Stimulated activated naive B cell treated with anti-CD40 and anti-IgM and Interleukin-4, amounts not matched to agents 10 μg/mL and 1 μg/mL and 100 μg/mL, for 72 hours (primary cell): ENCODE measurements around the gene DNAH6.
A peak's percentile ranks its signal among the peaks of the same experiment; 100 is the strongest.
"Not testable (repeated sequence)": the region's sequence is repeated elsewhere in the genome, so short reads cannot be mapped to it uniquely, and the experiment has no call there.

Experiments
- ATAC-seq, 2 donors: fragments of 150-1000 bp; cut with Tn5 transposase; replicated peaks; 2 replicates each; pipeline ENCODE4 v1.10.0; 2021; ENCODE audit warnings: moderate library complexity in 1 of 2
- DNase-seq: peaks from one replicate; pipeline ENCODE4 v3.0.0; 2021
- H3K27ac Mint-ChIP-seq: one replicate; pipeline ENCODE4 v1.8.0; 2022; ENCODE audit warnings: mild to moderate bottlenecking, mixed read lengths
- H3K27me3 Mint-ChIP-seq, 2 donors: one replicate each; pipeline ENCODE4 v1.8.0; 2022; ENCODE audit warnings: mixed read lengths in 2 of 2
- H3K36me3 Mint-ChIP-seq, 2 donors: one replicate each; pipeline ENCODE4 v1.8.0; 2022; ENCODE audit warnings: mixed read lengths in 2 of 2, mild to moderate bottlenecking in 1 of 2
- H3K4me1 Mint-ChIP-seq, 2 donors: one replicate each; pipeline ENCODE4 v1.8.0; 2022; ENCODE audit warnings: mixed read lengths in 2 of 2, mild to moderate bottlenecking in 1 of 2
- H3K4me3 Mint-ChIP-seq, 2 donors: one replicate each; pipeline ENCODE4 v1.8.0; 2022; ENCODE audit warnings: mild to moderate bottlenecking in 2 of 2, mixed read lengths in 2 of 2, moderate library complexity in 1 of 2
- H3K9me3 Mint-ChIP-seq, 2 donors: one replicate each; pipeline ENCODE4 v1.8.0; 2022; ENCODE audit warnings: mixed read lengths in 2 of 2, mild to moderate bottlenecking in 1 of 2

The DNAH6 gene

GRCh38 chr2:84854850-84855249, 338.6 kb downstream of the DNAH6 start:
- peaks cover 22 to 26% of the 10 kb centered on the region in 2 donors for H3K36me3 Mint-ChIP-seq
- no peak overlapping the region for H3K4me3 Mint-ChIP-seq
- DNase-seq, result no peak
- no peak overlapping the region for H3K27ac Mint-ChIP-seq
- no peak for ATAC-seq
- H3K4me1 Mint-ChIP-seq, result peaks cover 12 to 33% of the 10 kb centered on the region in 2 donors
- H3K27me3 Mint-ChIP-seq, result no peaks in the 10 kb centered on the region
- H3K9me3 Mint-ChIP-seq, result peaks cover 3 to 13% of the 10 kb centered on the region in 2 donors

- no peak for ATAC-seq
- Mint-ChIP-seq H3K36me3 (peaks cover 22 to 26% of the 10 kb centered on the region in 2 donors), H3K27ac (peak overlapping the region; percentile 60), H3K4me1 (peaks cover 12 to 33% of the 10 kb centered on the region in 2 donors), H3K9me3 (peaks cover 3 to 13% of the 10 kb centered on the region in 2 donors), H3K4me3 (no peak overlapping the region), H3K27me3 (no peaks in the 10 kb centered on the region)
- DNase-seq, result no peak
Measured at GRCh38 chr2:84855731-84856130, 339.4 kb downstream of the DNAH6 start.

GRCh38 chr2:84856787-84857186, 340.5 kb downstream of the DNAH6 start:
- DNase-seq (peak; percentile 13), ATAC-seq (peak; percentile 98 to 99)
- Mint-ChIP-seq H3K27ac (peak overlapping the region; percentile 47), H3K36me3 (peaks cover 19 to 26% of the 10 kb centered on the region in 2 donors), H3K4me3 (no peak overlapping the region), H3K27me3 (no peaks in the 10 kb centered on the region), H3K4me1 (peaks cover 12 to 28% of the 10 kb centered on the region in 2 donors), H3K9me3 (peaks cover 3 to 13% of the 10 kb centered on the region in 2 donors)

GRCh38 chr2:84857566-84857965, 341.3 kb downstream of the DNAH6 start:
- Mint-ChIP-seq H3K4me1 (peaks cover 12 to 28% of the 10 kb centered on the region in 2 donors), H3K4me3 (no peak overlapping the region), H3K27ac (no peak overlapping the region), H3K27me3 (no peaks in the 10 kb centered on the region), H3K36me3 (peaks cover 12 to 18% of the 10 kb centered on the region in 2 donors), H3K9me3 (peaks cover 3 to 8% of the 10 kb centered on the region in 2 donors)
- DNase-seq (no peak), ATAC-seq (no peak)

DNA sequence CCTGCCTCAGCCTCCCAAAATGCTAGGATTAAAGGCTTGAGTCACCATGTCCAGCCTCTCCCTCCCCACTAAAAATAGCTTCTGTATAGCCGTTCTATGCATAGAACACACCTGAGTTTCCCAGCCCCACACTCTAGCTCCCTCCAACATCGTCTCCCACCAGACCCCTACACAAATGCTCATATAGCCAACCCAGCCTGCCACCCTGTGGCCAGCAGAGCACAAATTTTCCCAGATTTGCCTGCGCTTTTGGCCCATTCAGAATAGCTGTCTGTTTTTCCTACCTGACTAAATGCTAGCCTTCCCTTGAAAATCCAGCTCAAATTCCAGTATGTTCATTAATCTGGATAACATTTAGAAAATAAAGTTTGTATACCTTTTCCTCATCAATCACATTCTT, 341.8 kb downstream of the DNAH6 start:
- Mint-ChIP-seq H3K4me3 (no peak overlapping the region), H3K27me3 (no peaks in the 10 kb centered on the region), H3K27ac (no peak overlapping the region), H3K4me1 (peaks cover 12 to 28% of the 10 kb centered on the region in 2 donors), H3K9me3 (peaks cover 3 to 5% of the 10 kb centered on the region in 2 donors), H3K36me3 (peaks cover 7 to 12% of the 10 kb centered on the region in 2 donors)
- ATAC-seq (no peak), DNase-seq (no peak)

DNA sequence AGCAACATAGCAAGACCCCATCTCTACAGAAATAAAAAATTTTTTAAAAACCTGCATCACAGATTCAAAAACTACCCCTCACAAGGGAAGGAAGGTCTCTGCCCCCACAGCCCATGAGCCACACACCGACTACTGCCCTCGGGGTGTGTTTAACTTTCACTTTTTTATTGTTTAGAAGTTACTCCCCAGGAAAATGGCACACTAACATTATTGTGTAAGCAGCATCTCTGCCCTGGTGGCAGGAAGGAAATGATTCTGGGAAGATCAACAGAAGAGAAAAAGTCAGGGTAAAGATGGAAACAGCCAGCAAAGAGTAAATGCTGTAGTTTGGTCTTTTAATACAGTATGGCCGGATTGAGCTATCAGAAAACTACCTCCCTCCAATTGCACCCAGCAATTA, 342.6 kb downstream of the DNAH6 start:
- H3K4me1 Mint-ChIP-seq, result peaks cover 12 to 28% of the 10 kb centered on the region in 2 donors
- H3K4me3 Mint-ChIP-seq, result no peak overlapping the region
- peaks cover 2 to 3% of the 10 kb centered on the region in 2 donors for H3K9me3 Mint-ChIP-seq
- H3K27ac Mint-ChIP-seq, result no peak overlapping the region
- DNase-seq, result no peak
- peaks cover 4 to 9% of the 10 kb centered on the region in 2 donors for H3K36me3 Mint-ChIP-seq
- no peak for ATAC-seq
- H3K27me3 Mint-ChIP-seq, result no peaks in the 10 kb centered on the region

- ATAC-seq (no peak), DNase-seq (no peak)
- peaks cover 1 to 2% of the 10 kb centered on the region in 2 donors for H3K9me3 Mint-ChIP-seq
- peaks cover 3% of the 10 kb centered on the region in 2 donors for H3K36me3 Mint-ChIP-seq
- no peak overlapping the region for H3K27ac Mint-ChIP-seq
- H3K4me1 Mint-ChIP-seq, result peaks cover 18 to 40% of the 10 kb centered on the region in 2 donors
- no peaks in the 10 kb centered on the region for H3K27me3 Mint-ChIP-seq
- H3K4me3 Mint-ChIP-seq, result no peak overlapping the region
Measured at GRCh38 chr2:84861539-84861938, 345.2 kb downstream of the DNAH6 start.

GRCh38 chr2:84862006-84862405, 345.7 kb downstream of the DNAH6 start:
- ATAC-seq (no peak), DNase-seq (no peak)
- H3K36me3 Mint-ChIP-seq, result peaks cover 0 to 1% of the 10 kb centered on the region in 2 donors
- H3K4me1 Mint-ChIP-seq, result peaks cover 14 to 35% of the 10 kb centered on the region in 2 donors
- no peaks in the 10 kb centered on the region for H3K27me3 Mint-ChIP-seq
- H3K9me3 Mint-ChIP-seq, result no peaks in the 10 kb centered on the region
- H3K4me3 Mint-ChIP-seq, result no peak overlapping the region
- H3K27ac Mint-ChIP-seq, result no peak overlapping the region

- no peak for DNase-seq
- Mint-ChIP-seq H3K9me3 (no peaks in the 10 kb centered on the region), H3K4me1 (peaks cover 7 to 19% of the 10 kb centered on the region in 2 donors), H3K4me3 (no peak overlapping the region), H3K27me3 (peaks cover 0 to under 1% of the 10 kb centered on the region in 2 donors), H3K36me3 (peaks cover 4% of the 10 kb centered on the region in 2 donors), H3K27ac (no peak overlapping the region)
- peak; percentile 68 to 75 for ATAC-seq
Measured at GRCh38 chr2:84865181-84865783, 349.0 kb downstream of the DNAH6 start.

DNA sequence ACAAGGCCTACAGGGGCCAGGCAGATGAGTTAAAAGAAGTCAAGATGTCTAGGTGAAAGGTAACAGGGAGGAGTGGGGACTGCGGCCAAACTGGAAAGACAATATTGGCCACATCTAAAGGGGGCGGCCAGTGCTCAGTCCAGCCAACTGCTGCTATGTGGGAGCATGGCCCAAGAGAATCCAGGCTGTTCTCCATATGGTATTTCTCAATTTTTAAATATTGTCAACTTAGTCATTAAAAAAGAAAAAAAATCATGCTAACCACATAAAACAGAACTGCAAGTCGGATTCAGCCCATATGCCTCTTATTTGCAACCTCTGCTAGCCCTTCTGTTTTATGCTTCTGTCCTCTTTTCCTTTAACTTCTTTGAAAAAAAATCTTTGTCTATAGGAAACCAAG, 349.8 kb downstream of the DNAH6 start:
- no peak for ATAC-seq
- no peak for DNase-seq
- Mint-ChIP-seq H3K4me1 (peaks cover 10 to 23% of the 10 kb centered on the region in 2 donors), H3K27me3 (peaks cover 0 to 5% of the 10 kb centered on the region in 2 donors), H3K9me3 (no peaks in the 10 kb centered on the region), H3K4me3 (no peak overlapping the region), H3K27ac (no peak overlapping the region), H3K36me3 (peaks cover 7 to 8% of the 10 kb centered on the region in 2 donors)

DNA sequence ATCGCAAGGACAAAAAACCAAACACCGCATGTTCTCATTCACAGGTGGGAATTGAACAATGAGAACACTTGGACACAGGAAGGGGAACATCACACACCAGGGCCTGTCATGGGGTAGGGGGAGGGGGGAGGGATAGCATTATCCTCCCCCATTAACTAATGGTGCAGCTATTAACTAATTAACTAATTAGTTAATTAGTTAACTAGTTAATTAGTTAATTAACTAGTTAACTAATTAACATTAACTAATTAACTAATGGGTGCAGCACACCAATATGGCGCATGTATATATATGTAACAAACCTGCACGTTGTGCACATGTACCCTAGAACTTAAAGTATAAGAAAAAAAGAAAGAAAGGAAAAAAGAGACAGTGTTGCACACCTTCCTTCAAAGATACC, 352.0 kb downstream of the DNAH6 start:
- not testable (repeated sequence) for H3K9me3 Mint-ChIP-seq, H3K27ac Mint-ChIP-seq, DNase-seq, H3K36me3 Mint-ChIP-seq, H3K27me3 Mint-ChIP-seq, H3K4me3 Mint-ChIP-seq, ATAC-seq
- peaks cover 10 to 23% of the 10 kb centered on the region in 2 donors for H3K4me1 Mint-ChIP-seq
